HL-60 (cell line): Measurements from ENCODE around the gene MACROD2.

Experiments used
- CTCF ChIP-seq: IDR thresholded peaks from one replicate; pipeline ENCODE4 v1.5.1; 2011; ENCODE audit warnings: low read length, control low read depth, inconsistent platforms; ENCODE audit not compliant: insufficient read depth
- GABPA ChIP-seq: IDR thresholded peaks from 2 replicates; pipeline ENCODE4 v1.6.1; 2012; ENCODE audit warnings: low read depth
- POLR2AphosphoS5 ChIP-seq: IDR thresholded peaks from 2 replicates; pipeline ENCODE4 v1.6.1; 2012; ENCODE audit warnings: low read depth
- REST ChIP-seq: IDR thresholded peaks from 2 replicates; pipeline ENCODE4 v1.6.1; 2012; ENCODE audit warnings: low read depth; ENCODE audit not compliant: insufficient replicate concordance

- TF ChIP-seq CTCF (no peak), POLR2AphosphoS5 (no peak), REST (no peak), GABPA (no peak)
Observed at GRCh38 chr20:14785065-14785743, 789.9 kb downstream of the MACROD2 start.
